Thoracic aorta (tissue), 2 donors: ENCODE results near the gene FAT1. TPM values are rescaled to one million over a fixed set of nuclear protein-coding genes. Genes with fewer than 3 reads are reported as not detected.

Source experiments
- ATAC-seq: fragments of 150-250 bp; one replicate; pipeline ENCODE4 v1.8.0; 2017; ENCODE audit warnings: low read depth; ENCODE audit not compliant: insufficient number of reproducible peaks, low FRiP score
- DNase-seq: peaks from one replicate; pipeline ENCODE4 v3.0.0-alpha.2; 2020; ENCODE audit warnings: low spot score
- H3K27ac ChIP-seq, 2 donors: fragments of 200-600 bp; sonication (generic); 1 replicate in 1 of 2; 2 replicates in 1 of 2; pipeline ENCODE4 v1.5.1; 2016; ENCODE audit warnings: mild to moderate bottlenecking in 2 of 2, moderate library complexity in 2 of 2
- H3K27me3 ChIP-seq: fragments of 200-600 bp; sonication (generic); replicated peaks from 2 replicates; pipeline ENCODE4 v1.6.0; 2016; ENCODE audit warnings: mild to moderate bottlenecking; ENCODE audit not compliant: insufficient read depth
- H3K36me3 ChIP-seq: fragments of 200-600 bp; sonication (generic); one replicate; pipeline ENCODE4 v1.5.1; 2016
- H3K4me1 ChIP-seq, 2 donors: fragments of 200-600 bp; sonication (generic); 1 replicate in 1 of 2; 2 replicates in 1 of 2; pipeline versions ENCODE4 v1.5.1 to v1.6.0; 2016; ENCODE audit warnings: low read depth in 2 of 2, mild to moderate bottlenecking in 1 of 2; ENCODE audit not compliant: control insufficient read depth in 1 of 2
- H3K4me3 ChIP-seq: fragments of 200-600 bp; sonication (generic); 2 replicates; pipeline ENCODE4 v1.5.1; 2016; ENCODE audit warnings: mild to moderate bottlenecking
- H3K9me3 ChIP-seq: fragments of 200-600 bp; sonication (generic); 2 replicates; pipeline ENCODE4 v1.5.1; 2016
- CTCF ChIP-seq: fragments of 200-600 bp; sonication (generic); IDR thresholded peaks from one replicate; pipeline ENCODE4 v1.5.1; 2019; ENCODE audit warnings: antibody characterized with exemption
- total RNA-seq, 2 donors: library from RNA; depleted of rRNA; stranded (reverse); fragments of >200 nt; gene quantifications; one replicate each; pipeline versions ENCODE4 v1.1.0 to v1.2.3, GENCODE V29; 2016

Gene FAT1
- total RNA-seq, 2 donors from 2014 or later: 106 to 117 TPM

- DNase-seq: no peak
- Histone ChIP-seq H3K9me3 (no peaks in the 10 kb centered on the region), H3K36me3 (no peaks in the 10 kb centered on the region), H3K4me1 (no peaks in the 10 kb centered on the region), H3K27ac (no peak overlapping the region), H3K27me3 (no peaks in the 10 kb centered on the region), H3K4me3 (no peak overlapping the region)
- no peak for ATAC-seq
- no peak for TF ChIP-seq CTCF
Measured at GRCh38 chr4:186560647-186561046, 163.0 kb downstream of the FAT1 start.

GRCh38 chr4:186557486-186557885 is 166.2 kb downstream of the FAT1 start:
- H3K4me1 ChIP-seq: peaks cover 0 to 10% of the 10 kb centered on the region in 2 donors
- H3K36me3 ChIP-seq: no peaks in the 10 kb centered on the region
- DNase-seq: no peak
- no peak for ATAC-seq
- no peaks in the 10 kb centered on the region for H3K9me3 ChIP-seq
- H3K27ac ChIP-seq: no peak overlapping the region
- TF ChIP-seq CTCF: no peak
- H3K4me3 ChIP-seq: no peak overlapping the region
- no peaks in the 10 kb centered on the region for H3K27me3 ChIP-seq

- Histone ChIP-seq H3K4me3 (no peak overlapping the region), H3K9me3 (no peaks in the 10 kb centered on the region), H3K4me1 (peaks cover 0 to 10% of the 10 kb centered on the region in 2 donors), H3K36me3 (no peaks in the 10 kb centered on the region), H3K27me3 (no peaks in the 10 kb centered on the region), H3K27ac (no peak overlapping the region)
- no peak for TF ChIP-seq CTCF
- DNase-seq (no peak), ATAC-seq (no peak)
Measured at GRCh38 chr4:186557061-186557460, 166.6 kb downstream of the FAT1 start.

GRCh38 chr4:186554914-186555827 is 168.5 kb downstream of the FAT1 start, which contains the start of gene MTNR1A:
Gene MTNR1A (minus strand): TSS chr4:186555567. CDS start chr4:186555365, 202 bp downstream.
- DNase-seq (no peak), ATAC-seq (no peak)
- Histone ChIP-seq H3K27me3 (no peaks in the 10 kb centered on the region), H3K27ac (no peak within 1 kb of the TSS), H3K9me3 (no peaks in the 10 kb centered on the region), H3K36me3 (no peaks in the 10 kb centered on the region), H3K4me3 (peak within 1 kb of the TSS; percentile 54), H3K4me1 (peaks cover 0 to 10% of the 10 kb centered on the region in 2 donors)
- TF ChIP-seq CTCF: no peak

- DNase-seq: no peak
- ATAC-seq: no peak
Measured at GRCh38 chr4:186554539-186554913, 169.1 kb downstream of the FAT1 start.

More at GRCh38 chr4:186554539-186554913, 169.1 kb downstream of the FAT1 start:
- TF ChIP-seq CTCF: no peak
- Histone ChIP-seq H3K27ac (no peak overlapping the region), H3K4me1 (peaks cover 0 to 10% of the 10 kb centered on the region in 2 donors), H3K4me3 (peak overlapping the region; percentile 54), H3K27me3 (no peaks in the 10 kb centered on the region), H3K9me3 (no peaks in the 10 kb centered on the region), H3K36me3 (no peaks in the 10 kb centered on the region)
